ENCODE measurements around the gene THOC6.

DNA sequence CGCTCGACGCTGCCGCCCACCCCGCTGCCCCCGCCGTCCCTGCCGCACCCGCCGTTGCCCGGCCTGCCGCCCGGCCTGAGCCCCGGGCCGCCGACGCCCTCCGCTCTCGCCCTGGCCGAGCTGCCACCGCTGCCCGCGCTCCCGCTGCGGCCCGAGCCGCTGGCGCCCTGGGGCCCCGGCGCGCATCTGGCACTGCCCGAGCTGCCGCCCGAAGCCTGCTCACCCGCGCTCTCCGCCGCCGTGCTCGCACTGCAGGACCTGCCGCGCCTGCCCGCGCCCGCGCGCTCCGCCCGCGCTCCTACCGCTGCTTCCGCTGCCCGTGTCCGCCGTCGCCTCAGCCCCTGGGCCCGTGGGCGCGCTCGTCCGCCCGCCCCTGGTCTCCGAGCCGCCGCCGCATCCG is 19.5 kb upstream of the THOC6 start:
- TF ChIP-seq, protein P1, sequence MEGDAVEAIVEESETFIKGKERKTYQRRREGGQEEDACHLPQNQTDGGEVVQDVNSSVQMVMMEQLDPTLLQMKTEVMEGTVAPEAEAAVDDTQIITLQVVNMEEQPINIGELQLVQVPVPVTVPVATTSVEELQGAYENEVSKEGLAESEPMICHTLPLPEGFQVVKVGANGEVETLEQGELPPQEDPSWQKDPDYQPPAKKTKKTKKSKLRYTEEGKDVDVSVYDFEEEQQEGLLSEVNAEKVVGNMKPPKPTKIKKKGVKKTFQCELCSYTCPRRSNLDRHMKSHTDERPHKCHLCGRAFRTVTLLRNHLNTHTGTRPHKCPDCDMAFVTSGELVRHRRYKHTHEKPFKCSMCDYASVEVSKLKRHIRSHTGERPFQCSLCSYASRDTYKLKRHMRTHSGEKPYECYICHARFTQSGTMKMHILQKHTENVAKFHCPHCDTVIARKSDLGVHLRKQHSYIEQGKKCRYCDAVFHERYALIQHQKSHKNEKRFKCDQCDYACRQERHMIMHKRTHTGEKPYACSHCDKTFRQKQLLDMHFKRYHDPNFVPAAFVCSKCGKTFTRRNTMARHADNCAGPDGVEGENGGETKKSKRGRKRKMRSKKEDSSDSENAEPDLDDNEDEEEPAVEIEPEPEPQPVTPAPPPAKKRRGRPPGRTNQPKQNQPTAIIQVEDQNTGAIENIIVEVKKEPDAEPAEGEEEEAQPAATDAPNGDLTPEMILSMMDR (IDR thresholded peaks at IDR 0.05; ENCODE audit: low read length): no peak
- no peak for TF ChIP-seq EZH2 (IDR thresholded peaks at IDR 0.05; ENCODE audit: borderline replicate concordance, low read length)

Measured in OCI-LY1 (cell line).